ENCODE results near the gene LRCOL1.

DNA sequence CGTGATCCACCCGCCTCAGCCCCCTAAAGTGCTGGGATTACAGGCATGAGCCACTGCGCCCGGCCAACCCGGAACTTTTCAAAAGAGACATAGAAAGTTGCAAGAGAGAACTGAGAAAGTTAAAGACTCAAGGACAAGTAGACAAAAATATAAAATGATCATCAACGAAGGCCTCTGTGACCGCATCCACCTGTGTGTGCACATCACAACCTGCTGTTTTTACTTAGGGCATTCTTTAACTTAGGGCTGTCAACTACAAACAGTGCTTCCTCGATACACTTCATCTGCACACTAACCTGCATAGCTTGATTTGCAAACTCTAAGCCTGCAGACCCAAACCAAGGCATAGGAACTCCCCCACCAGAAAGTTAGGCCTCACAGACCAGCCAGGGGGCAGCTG is 23.0 kb upstream of the LRCOL1 start:
- no peak for TF ChIP-seq CTCF (IDR thresholded peaks at IDR 0.05)
- TF ChIP-seq ZFX (IDR thresholded peaks at IDR 0.05; ENCODE audit: borderline replicate concordance) = no peak
